NCI-H1092 treated with DMSO at 0.1 percent for 48 hours (cell line): ENCODE measurements around the gene PDE1C.

ENCODE experiments used
- DNase-seq: peaks from one replicate; lab custom pipeline; 2025; lab: John Stamatoyannopoulos, UW

PDE1C gene

DNA sequence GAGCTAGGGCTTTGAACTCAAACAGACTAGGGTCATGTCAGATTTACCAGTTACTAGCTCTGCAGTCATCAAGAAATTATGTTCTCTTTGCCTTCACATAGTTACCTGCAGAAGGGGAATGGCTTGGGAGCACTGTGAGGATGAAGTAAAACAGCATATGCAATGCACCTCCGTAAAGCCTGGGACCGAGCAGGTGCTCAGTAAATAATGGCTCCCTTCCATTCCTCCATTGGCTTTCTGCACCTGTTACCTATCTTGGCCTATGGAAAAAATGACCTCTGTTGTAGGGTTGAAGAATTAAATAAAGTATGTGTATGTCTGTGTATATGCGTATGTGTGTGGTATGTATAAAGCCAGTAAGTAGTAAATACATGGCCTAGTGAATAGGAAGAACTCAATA is 78.8 kb downstream of the PDE1C start:
- DNase-seq: no peak

DNA sequence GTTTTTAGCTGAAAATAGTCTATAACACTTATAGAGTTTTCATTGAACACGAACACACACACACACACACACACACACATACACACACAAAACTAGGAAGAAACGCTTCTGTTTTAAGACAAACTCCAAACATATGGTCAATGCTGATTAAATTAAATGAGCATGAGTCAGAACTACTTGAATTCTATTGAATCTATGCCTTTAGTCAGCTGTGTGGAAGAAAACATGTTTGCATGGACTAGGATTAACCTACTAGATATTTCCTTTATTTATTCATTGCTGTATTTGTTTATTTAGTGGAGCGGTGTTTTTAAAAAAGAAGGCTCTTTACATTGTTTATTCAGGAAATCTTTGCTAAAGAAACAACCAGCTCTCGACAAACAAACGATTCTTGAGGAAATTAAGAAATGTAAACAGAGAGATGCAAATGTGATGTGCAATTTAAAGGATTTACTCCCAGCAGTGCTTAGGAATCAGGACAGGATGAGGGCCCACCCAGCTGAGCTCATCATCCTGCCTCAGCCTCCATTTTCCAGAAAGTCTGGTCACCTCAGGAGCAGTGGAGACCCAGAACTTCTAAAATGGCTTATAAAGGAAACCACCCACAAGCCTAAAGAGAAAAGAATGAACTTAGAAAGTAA is 83.2 kb downstream of the PDE1C start:
- no peak for DNase-seq

- no peak for DNase-seq
Observed at GRCh38 chr7:31982962-31983361, 87.2 kb downstream of the PDE1C start.

DNA sequence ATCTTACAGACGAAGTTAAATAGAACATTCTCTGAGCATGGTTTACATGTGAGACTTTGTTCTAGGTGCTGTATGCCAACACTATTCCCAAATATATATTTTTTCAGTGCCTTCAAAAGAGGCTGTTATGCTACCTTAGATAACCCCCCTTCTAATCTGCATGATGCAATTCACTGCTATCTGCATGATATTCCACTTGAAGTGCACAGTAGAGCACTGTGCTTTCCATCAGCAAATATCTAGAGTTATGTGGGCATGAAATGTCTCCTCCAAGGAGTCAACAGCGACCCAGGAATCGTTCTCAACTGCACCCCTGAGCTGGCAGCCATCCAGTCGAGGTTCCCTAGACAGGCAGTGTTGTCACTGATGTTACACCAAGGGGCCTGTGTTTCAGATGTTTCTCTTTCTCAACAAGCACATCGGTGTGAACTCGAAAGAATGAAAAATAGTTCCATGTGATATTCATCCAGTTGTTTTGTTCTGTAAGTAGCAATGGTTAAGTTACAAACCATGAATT is 88.3 kb downstream of the PDE1C start:
- DNase-seq: no peak

GRCh38 chr7:31979690-31980330 is 90.4 kb downstream of the PDE1C start:
- DNase-seq: no peak

GRCh38 chr7:31975546-31975945 is 94.7 kb downstream of the PDE1C start:
- no peak for DNase-seq

DNA sequence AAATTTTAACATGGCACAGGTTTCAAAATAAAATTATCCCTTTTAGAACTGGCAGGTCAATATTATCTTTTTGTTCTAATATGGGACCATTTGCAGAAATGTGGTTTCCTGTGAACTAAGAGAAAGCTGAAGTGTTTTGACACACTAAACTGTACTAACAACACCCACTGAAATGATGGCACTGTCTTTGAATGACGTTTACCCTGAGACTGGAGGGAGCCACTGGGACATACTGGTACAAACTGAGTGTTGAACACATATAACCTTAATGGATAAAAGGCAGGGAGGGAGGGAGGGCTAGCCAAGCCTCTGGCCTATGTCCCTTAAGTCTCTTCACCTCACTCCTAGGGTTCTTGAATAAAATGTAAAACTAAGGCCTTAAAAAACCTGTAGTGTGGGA is 95.9 kb downstream of the PDE1C start:
- no peak for DNase-seq

DNA sequence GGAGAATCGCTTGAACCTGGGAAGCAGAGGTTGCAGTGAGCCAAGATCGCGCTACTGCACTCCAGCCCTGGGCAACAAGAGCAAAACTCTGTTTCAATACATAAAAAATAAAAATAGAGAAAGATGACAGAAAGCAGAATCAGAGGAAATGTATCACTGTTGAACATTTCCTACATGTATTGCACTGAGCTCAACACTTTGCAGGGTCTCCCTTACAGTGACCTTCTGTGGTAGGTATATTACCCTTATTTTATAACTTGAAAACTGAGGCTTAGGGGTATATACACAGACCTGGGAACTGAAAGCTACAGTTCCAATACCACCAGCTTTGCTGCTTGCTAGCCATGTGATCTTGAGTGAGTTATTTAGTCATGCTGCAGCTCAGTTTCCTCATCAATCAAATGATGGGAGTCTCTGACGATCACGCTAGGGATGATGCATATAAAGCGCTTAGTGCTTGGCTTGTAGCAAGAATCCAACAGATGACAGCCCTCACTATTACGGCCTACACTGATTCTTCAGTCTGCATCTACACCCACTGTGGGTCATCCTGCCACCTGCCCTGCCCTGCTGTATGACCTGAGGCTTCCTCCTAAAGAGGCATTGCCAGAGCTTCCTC is 99.0 kb downstream of the PDE1C start:
- no peak for DNase-seq

DNA sequence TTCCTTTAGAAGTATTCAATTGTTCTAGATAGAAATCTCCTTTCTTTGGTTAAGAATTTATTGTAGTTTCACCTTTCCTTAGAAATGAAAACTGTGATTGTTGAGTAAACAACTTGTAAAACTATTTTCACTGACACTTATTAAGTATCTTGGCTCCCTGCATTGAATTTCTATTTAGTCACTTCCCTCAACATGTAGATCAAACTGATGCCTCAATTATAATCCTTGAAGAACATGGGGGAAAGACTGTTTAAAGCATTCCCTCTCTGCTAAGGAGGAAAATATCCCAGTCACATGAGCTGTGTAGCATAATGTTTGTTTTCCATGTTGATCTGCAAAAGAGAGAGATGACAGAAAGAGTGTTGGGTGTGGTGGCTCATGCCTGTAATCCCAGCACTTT is 99.7 kb downstream of the PDE1C start:
- DNase-seq: no peak

- no peak for DNase-seq
Observed at GRCh38 chr7:31963569-31964175, 106.5 kb downstream of the PDE1C start.

DNA sequence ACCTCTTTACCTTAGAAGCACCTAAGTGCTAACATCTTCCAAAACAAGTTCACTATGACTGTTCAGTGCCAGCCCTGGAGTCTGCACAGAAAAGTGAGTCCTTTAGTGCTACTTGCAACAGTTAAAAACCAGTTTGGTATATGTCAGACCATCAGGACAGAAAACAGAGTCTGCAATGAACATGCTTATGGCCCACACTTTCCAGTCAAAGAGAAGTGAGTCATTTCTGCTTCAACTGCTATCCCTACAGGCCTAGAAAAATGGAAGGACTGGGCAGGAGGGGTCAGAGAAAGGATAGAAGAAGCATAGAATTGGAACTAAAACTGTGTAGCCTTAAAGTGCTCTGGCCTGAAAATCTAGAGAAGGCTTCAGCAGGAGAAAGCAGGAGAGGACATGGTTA is 108.0 kb downstream of the PDE1C start:
- DNase-seq: no peak

- no peak for DNase-seq
Observed at GRCh38 chr7:31958226-31958625, 112.0 kb downstream of the PDE1C start.

GRCh38 chr7:31957756-31958155 is 112.5 kb downstream of the PDE1C start:
- no peak for DNase-seq

DNA sequence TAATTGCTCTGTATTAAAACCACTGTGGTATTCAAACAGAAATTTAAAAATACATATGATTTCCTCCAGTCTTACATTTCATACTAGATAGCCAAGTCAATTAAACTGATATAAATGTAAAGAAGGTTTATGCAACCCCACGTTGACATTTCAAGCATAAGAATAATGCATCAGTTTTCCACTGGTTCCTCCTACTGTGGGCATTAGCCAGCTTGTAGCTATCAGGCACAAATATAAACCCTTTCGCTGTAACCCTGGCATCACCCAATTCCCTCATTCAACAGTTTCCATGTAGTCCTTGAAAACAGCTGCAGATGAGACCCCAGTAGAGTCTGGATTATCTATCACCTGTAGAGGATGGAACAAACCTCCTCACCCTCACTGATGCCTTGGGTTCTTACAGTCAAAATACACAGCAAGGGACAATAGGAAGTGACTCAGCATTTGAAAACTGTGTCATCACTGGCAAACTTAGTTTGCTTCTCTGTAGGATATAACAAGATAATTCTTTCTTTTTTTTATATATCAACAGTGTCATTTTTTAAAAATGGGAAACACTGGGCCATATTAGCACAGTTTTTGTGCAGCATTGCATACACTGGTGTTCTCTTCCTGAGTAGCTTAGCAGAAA is 113.0 kb downstream of the PDE1C start:
- DNase-seq: no peak

- no peak for DNase-seq
Observed at GRCh38 chr7:31955641-31956040, 114.6 kb downstream of the PDE1C start.

DNA sequence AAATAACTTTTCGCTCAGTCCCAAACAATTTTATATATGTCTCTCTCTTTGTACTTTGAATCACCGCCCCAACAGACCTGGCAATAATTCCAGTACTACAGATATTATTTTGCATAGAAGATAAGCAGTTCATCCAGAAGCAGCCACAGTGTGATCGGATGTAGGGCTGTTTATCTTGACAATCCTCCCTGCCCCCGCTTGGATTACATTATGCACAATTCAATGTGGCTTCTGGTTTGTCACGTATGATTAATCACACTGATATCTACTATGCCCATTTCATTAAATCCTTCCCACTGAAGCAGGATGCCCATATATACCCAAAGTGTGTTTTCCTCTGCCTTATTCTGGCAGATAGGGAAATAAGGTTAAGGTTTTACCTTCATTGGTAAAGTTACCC is 115.2 kb downstream of the PDE1C start:
- no peak for DNase-seq

DNA sequence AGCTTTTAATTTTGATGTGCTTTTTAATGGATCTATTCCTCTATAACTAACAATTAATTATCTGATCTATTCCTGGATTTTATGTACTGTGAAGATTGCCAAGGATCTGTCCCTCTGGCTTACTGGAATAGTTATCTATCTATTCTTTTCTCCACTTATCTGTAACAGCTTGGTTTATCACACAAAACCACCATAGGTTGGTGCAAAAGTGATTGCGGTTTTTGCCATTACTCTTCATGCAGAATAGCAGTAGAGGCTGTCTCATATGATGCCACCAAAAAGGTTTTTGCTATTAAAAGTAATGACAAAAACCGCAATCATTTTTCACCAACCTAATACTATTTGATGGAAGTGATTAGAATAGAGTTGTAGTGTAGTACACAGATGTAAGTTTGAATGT is 115.7 kb downstream of the PDE1C start:
- DNase-seq: no peak

DNA sequence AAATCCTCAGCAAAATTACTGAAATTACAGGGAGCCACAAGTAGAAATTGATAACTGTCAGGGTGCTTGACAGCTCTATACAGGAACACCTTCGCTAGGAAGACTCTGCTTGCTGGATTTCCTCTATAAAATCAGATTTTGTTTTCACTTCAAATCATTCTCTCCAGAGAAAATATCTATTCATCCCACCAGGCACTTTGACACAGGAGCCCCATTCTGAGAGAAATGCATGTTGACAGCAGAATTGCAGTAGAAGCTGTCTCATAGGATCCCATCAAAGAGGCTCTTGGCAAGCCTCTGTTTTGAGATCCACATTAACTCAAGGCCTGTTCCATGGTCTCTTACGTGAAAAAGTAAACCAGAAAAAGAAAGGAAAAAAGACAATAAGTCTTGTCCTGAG is 116.8 kb downstream of the PDE1C start:
- no peak for DNase-seq

GRCh38 chr7:31950091-31950755 is 120.0 kb downstream of the PDE1C start:
- DNase-seq: no peak

DNA sequence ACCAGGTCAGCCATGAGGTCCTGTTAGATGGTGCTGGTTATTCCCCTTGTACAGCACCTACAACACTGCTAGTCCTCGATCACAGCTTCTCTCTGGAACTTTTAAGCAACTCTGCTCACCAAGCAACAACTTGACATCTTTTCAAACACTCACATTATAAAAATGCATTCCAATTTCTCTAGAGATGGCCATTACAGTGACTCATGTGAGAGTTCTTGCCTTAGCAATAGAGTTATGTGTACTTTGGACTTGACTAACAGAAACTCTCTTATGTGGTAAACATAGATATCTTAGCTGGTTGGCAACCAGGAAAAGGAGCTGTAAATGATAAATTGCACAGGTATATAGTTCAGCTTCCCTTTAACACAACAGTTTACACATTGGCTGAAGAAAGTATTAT is 122.2 kb downstream of the PDE1C start:
- DNase-seq: no peak

- DNase-seq: no peak
Observed at GRCh38 chr7:31940167-31940566, 130.0 kb downstream of the PDE1C start.

GRCh38 chr7:31939076-31939475 is 131.1 kb downstream of the PDE1C start:
- no peak for DNase-seq
